ENCODE results near the gene XRCC5.

- TF ChIP-seq CTCF (IDR thresholded peaks at IDR 0.05) (no peak), POLR2A (IDR thresholded peaks at IDR 0.05) (no peak)
Measured at GRCh38 chr2:216142540-216142939, 33.4 kb downstream of the XRCC5 start.
